H1 (cell line): ENCODE results near the gene FRMD4A. TPM values are rescaled to one million over a fixed set of nuclear protein-coding genes. Genes with fewer than 3 reads are reported as not detected.

Experiments
- CTCF ChIA-PET: fragments of 300-600 bp; sonication (Branson Sonifier 250); formaldehyde crosslinking; loops from one replicate; lab custom pipeline; 2021; ENCODE audit not compliant: partially characterized antibody; lab: Charles Lee
- POLR2A ChIA-PET: fragments of 300-600 bp; sonication (Branson Sonifier 250); formaldehyde crosslinking; loops from one replicate; lab custom pipeline; 2021; ENCODE audit warnings: inconsistent platforms; ENCODE audit not compliant: partially characterized antibody; lab: Charles Lee
- DNase-seq, 2 experiments: peaks; one replicate each; pipeline versions ENCODE4 v3.0.0 to v3.0.0-alpha.2; 2010 to 2022; ENCODE audit warnings: low spot score in 2 of 2, low read depth in 1 of 2, mixed read lengths in 1 of 2
- FAIRE-seq: peaks from 2 replicates; lab custom pipeline; 2011; peaks lifted over from hg19 to GRCh38; lab: Jason Lieb, UNC
- H2AFZ ChIP-seq: 2 replicates; pipeline ENCODE4 v1.8.1; 2012; ENCODE audit warnings: low read length, inconsistent platforms
- H2AK5ac ChIP-seq: 2 replicates; pipeline ENCODE4 v1.6.1; 2013; ENCODE audit warnings: low read depth, low read length
- H2BK120ac ChIP-seq: replicated peaks from 2 replicates; pipeline ENCODE3; 2013; ENCODE audit warnings: low read depth, low read length, inconsistent platforms
- H2BK12ac ChIP-seq: 2 replicates; pipeline ENCODE4 v1.6.1; 2013; ENCODE audit warnings: low read depth, low read length
- H2BK15ac ChIP-seq: 2 replicates; pipeline ENCODE4 v1.6.1; 2013; ENCODE audit warnings: low read length
- H2BK20ac ChIP-seq: 2 replicates; pipeline ENCODE4 v1.6.1; 2013; ENCODE audit warnings: low read length
- H2BK5ac ChIP-seq: 2 replicates; pipeline ENCODE4 v1.6.1; 2013; ENCODE audit warnings: low read depth, low read length
- H3K14ac ChIP-seq: 2 replicates; pipeline ENCODE4 v1.6.1; 2013; ENCODE audit warnings: inconsistent platforms; ENCODE audit not compliant: insufficient read length
- H3K18ac ChIP-seq: 2 replicates; pipeline ENCODE4 v1.6.1; 2013; ENCODE audit warnings: low read length; ENCODE audit errors: extremely low read depth
- H3K23ac ChIP-seq: 2 replicates; pipeline ENCODE4 v1.6.1; 2013; ENCODE audit warnings: inconsistent platforms; ENCODE audit not compliant: insufficient read length
- H3K23me2 ChIP-seq: 2 replicates; pipeline ENCODE4 v1.6.1; 2013; ENCODE audit warnings: low read depth, low read length
- H3K27ac ChIP-seq: 2 replicates; pipeline ENCODE4 v1.6.1; 2011; ENCODE audit warnings: low read depth, low read length, inconsistent platforms
- H3K27me3 ChIP-seq, 4 experiments: replicated peaks in 1 of 4; 1 replicate in 1 of 4; 2 replicates in 3 of 4; pipeline versions ENCODE4 v1.6.1 to v1.8.1; 2011 to 2013; ENCODE audit warnings: low read length in 3 of 4, mild to moderate bottlenecking in 3 of 4, inconsistent platforms in 2 of 4, mixed read lengths in 2 of 4, moderate library complexity in 1 of 4; ENCODE audit not compliant: control insufficient read depth in 3 of 4, insufficient read depth in 3 of 4; ENCODE audit errors: extremely low read depth in 1 of 4
- H3K36me3 ChIP-seq, 4 experiments: 2 replicates each; pipeline versions ENCODE4 v1.6.1 to v1.8.1; 2011 to 2013; ENCODE audit warnings: mild to moderate bottlenecking in 4 of 4, low read length in 3 of 4, moderate library complexity in 2 of 4, control low read depth in 1 of 4, inconsistent platforms in 1 of 4; ENCODE audit not compliant: insufficient read depth in 4 of 4, control insufficient read depth in 2 of 4
- H3K4ac ChIP-seq: replicated peaks from 2 replicates; pipeline ENCODE3; 2013; ENCODE audit warnings: low read length, low read depth, mixed read lengths, inconsistent platforms; ENCODE audit not compliant: insufficient read length
- H3K4me1 ChIP-seq, 4 experiments: replicated peaks in 1 of 4; 1 replicate in 1 of 4; 2 replicates in 3 of 4; pipeline versions ENCODE4 v1.6.1 to v1.8.1; 2011 to 2013; ENCODE audit warnings: low read length in 3 of 4, inconsistent platforms in 2 of 4, mixed read lengths in 1 of 4; ENCODE audit not compliant: insufficient read depth in 4 of 4, control insufficient read depth in 3 of 4
- H3K4me2 ChIP-seq, 2 experiments: 2 replicates each; pipeline versions ENCODE4 v1.6.1 to v1.8.1; 2011 to 2013; ENCODE audit warnings: low read depth in 2 of 2, low read length in 2 of 2, control low read depth in 1 of 2, inconsistent platforms in 1 of 2, mild to moderate bottlenecking in 1 of 2; ENCODE audit not compliant: insufficient read depth in 1 of 2
- H3K4me3 ChIP-seq, 4 experiments: fragments of 200-600, 300-600 bp in 1 of 4; sonication (generic), shearing (Covaris generic), sonication (Bioruptor Twin) in 1 of 4; 2 replicates each; pipeline versions ENCODE4 v1.5.1 to v1.8.1; 2011 to 2016; ENCODE audit warnings: low read length in 4 of 4, low read depth in 3 of 4, control low read depth in 2 of 4, inconsistent platforms in 2 of 4, mild to moderate bottlenecking in 2 of 4, mixed read lengths in 1 of 4, moderate library complexity in 1 of 4; ENCODE audit not compliant: insufficient read depth in 2 of 4; ENCODE audit errors: extremely low read depth in 1 of 4
- H3K56ac ChIP-seq: replicated peaks from 2 replicates; pipeline ENCODE3; 2013; ENCODE audit warnings: low read depth, mild to moderate bottlenecking, mixed read lengths, low read length, inconsistent platforms; ENCODE audit not compliant: insufficient read length
- H3K79me1 ChIP-seq: 2 replicates; pipeline ENCODE4 v1.6.1; 2013; ENCODE audit warnings: low read depth, low read length, control low read depth
- H3K79me2 ChIP-seq, 2 experiments: 2 replicates each; pipeline versions ENCODE4 v1.6.1 to v1.8.1; 2012 to 2013; ENCODE audit warnings: low read length in 2 of 2, mild to moderate bottlenecking in 2 of 2, inconsistent platforms in 1 of 2; ENCODE audit not compliant: insufficient read depth in 2 of 2, control insufficient read depth in 1 of 2
- H3K9ac ChIP-seq, 4 experiments: replicated peaks in 1 of 4; 1 replicate in 1 of 4; 2 replicates in 3 of 4; pipeline versions ENCODE4 v1.6.1 to v1.8.1; 2011 to 2013; ENCODE audit warnings: low read depth in 3 of 4, low read length in 3 of 4, control low read depth in 2 of 4, mild to moderate bottlenecking in 2 of 4, moderate library complexity in 2 of 4, inconsistent platforms in 1 of 4; ENCODE audit errors: extremely low read depth in 1 of 4
- H3K9me3 ChIP-seq, 2 experiments: 2 replicates each; pipeline versions ENCODE4 v1.6.1 to v1.8.1; 2012 to 2013; ENCODE audit warnings: mild to moderate bottlenecking in 2 of 2, moderate library complexity in 2 of 2, control low read depth in 1 of 2, inconsistent platforms in 1 of 2, low read depth in 1 of 2, low read length in 1 of 2, mixed read lengths in 1 of 2; ENCODE audit not compliant: insufficient read depth in 2 of 2
- H4K20me1 ChIP-seq, 2 experiments: replicated peaks in 1 of 2; 2 replicates each; pipeline versions ENCODE3 to v1.8.1; 2011 to 2013; ENCODE audit warnings: inconsistent platforms in 2 of 2, low read length in 2 of 2, mild to moderate bottlenecking in 1 of 2; ENCODE audit not compliant: insufficient read depth in 2 of 2, control insufficient read depth in 1 of 2
- H4K5ac ChIP-seq: 2 replicates; pipeline ENCODE4 v1.6.1; 2013; ENCODE audit warnings: low read length, low read depth, mixed read lengths, inconsistent platforms; ENCODE audit not compliant: insufficient read length
- H4K8ac ChIP-seq: 2 replicates; pipeline ENCODE4 v1.8.0; 2013; ENCODE audit warnings: mild to moderate bottlenecking, moderate library complexity, low read length, inconsistent platforms; ENCODE audit not compliant: insufficient read depth; ENCODE audit errors: extremely low read depth
- H4K91ac ChIP-seq: replicated peaks from 2 replicates; pipeline ENCODE3; 2013; ENCODE audit warnings: low read length, mixed read lengths, inconsistent platforms; ENCODE audit not compliant: insufficient read length
- CHD2 ChIP-seq: IDR thresholded peaks from 2 replicates; pipeline ENCODE4 v1.6.1; 2012; ENCODE audit warnings: low read length, improper control_type of control experiment
- EP300 ChIP-seq, 2 experiments: IDR thresholded peaks; 1 replicate in 1 of 2; 2 replicates in 1 of 2; pipeline ENCODE4 v1.6.1; 2011 to 2012; ENCODE audit warnings: low read depth in 2 of 2, low read length in 2 of 2, mild to moderate bottlenecking in 2 of 2, borderline replicate concordance in 1 of 2, inconsistent platforms in 1 of 2, moderate library complexity in 1 of 2
- JUND ChIP-seq: IDR thresholded peaks from 2 replicates; pipeline ENCODE4 v1.6.1; 2011; ENCODE audit warnings: mild to moderate bottlenecking, improper control_type of control experiment, low read length
- NANOG ChIP-seq: IDR thresholded peaks from 2 replicates; pipeline ENCODE4 v1.6.1; 2011; ENCODE audit warnings: low read length, low read depth, mild to moderate bottlenecking, inconsistent platforms; ENCODE audit not compliant: insufficient read depth, poor library complexity, severe bottlenecking
- RAD21 ChIP-seq, 2 experiments: IDR thresholded peaks in 1 of 2; conservative IDR thresholded peaks in 1 of 2; 2 replicates each; pipeline ENCODE4 v1.6.1; 2011; ENCODE audit warnings: low read depth in 2 of 2, low read length in 2 of 2, improper control_type of control experiment in 1 of 2, inconsistent platforms in 1 of 2, mild to moderate bottlenecking in 1 of 2, moderate library complexity in 1 of 2
- RFX5 ChIP-seq: IDR thresholded peaks from 2 replicates; pipeline ENCODE4 v1.6.1; 2011; ENCODE audit warnings: low read depth, low read length, improper control_type of control experiment, borderline replicate concordance
- TAF1 ChIP-seq: IDR thresholded peaks from 2 replicates; pipeline ENCODE4 v1.6.1; 2011; ENCODE audit warnings: mild to moderate bottlenecking, low read depth, low read length
- ZNF274 ChIP-seq: IDR thresholded peaks from 2 replicates; pipeline ENCODE4 v1.7.0; 2012; ENCODE audit warnings: low read length, borderline replicate concordance; ENCODE audit errors: extremely low read depth
- WGBS, 2 experiments: shearing (Covaris generic) in 1 of 2; methylation state at CpG; one replicate each; pipeline versions ENCODE4 v1.1.6 to v1.1.7; 2013 to 2015; ENCODE audit warnings: low lambda C conversion rate in 2 of 2, mixed read lengths in 2 of 2, inconsistent platforms in 1 of 2, low coverage in 1 of 2, missing lambda C conversion rate in 1 of 2; ENCODE audit not compliant: insufficient replicate concordance in 2 of 2, insufficient coverage in 1 of 2, insufficient read length in 1 of 2; ENCODE audit errors: extremely low coverage in 1 of 2, missing lambda C conversion rate in 1 of 2; 5-methylcytosine and 5-hydroxymethylcytosine counted together
- polyA plus RNA-seq, 7 experiments: library from polyadenylated mRNA; depleted of rRNA in 3 of 7; stranded (reverse) in 5 of 7; unstranded in 2 of 7; fragments of >200 nt in 5 of 7; fragments of 200-250 nt in 2 of 7; gene quantifications; 1 replicate in 5 of 7; 2 replicates in 1 of 7; 4 replicates in 1 of 7; pipeline versions ENCODE4 v1.2.1 to v1.2.3, GENCODE V29; 2011 to 2013; ENCODE audit warnings: missing spikeins in 2 of 7, mixed read lengths in 2 of 7
- total RNA-seq: library from RNA; stranded (reverse); fragmentation: NEBNext Ultra II Directional; extraction: Animal tissue kit (Norgen Biotek cat#: 25700); gene quantifications from 2 replicates; pipeline ENCODE4 v1.2.1, GENCODE V29; 2021
- TF ChIP-seq, protein P1 (sequence below), 3 experiments: IDR thresholded peaks; 1 replicate in 2 of 3; 2 replicates in 1 of 3; pipeline versions ENCODE4 v1.5.1 to v1.6.1; 2011; ENCODE audit warnings: low read length in 3 of 3, mild to moderate bottlenecking in 3 of 3, inconsistent platforms in 2 of 3, low read depth in 1 of 3, moderate library complexity in 1 of 3; ENCODE audit not compliant: insufficient read depth in 1 of 3; ENCODE audit errors: control extremely low read depth in 1 of 3

FRMD4A gene
- total and polyA plus RNA-seq, 2 of the 8 experiments (the other 6 are each of a cell fraction or from before 2014, with no cell fraction given): 38.6 to 39.6 TPM

DNA sequence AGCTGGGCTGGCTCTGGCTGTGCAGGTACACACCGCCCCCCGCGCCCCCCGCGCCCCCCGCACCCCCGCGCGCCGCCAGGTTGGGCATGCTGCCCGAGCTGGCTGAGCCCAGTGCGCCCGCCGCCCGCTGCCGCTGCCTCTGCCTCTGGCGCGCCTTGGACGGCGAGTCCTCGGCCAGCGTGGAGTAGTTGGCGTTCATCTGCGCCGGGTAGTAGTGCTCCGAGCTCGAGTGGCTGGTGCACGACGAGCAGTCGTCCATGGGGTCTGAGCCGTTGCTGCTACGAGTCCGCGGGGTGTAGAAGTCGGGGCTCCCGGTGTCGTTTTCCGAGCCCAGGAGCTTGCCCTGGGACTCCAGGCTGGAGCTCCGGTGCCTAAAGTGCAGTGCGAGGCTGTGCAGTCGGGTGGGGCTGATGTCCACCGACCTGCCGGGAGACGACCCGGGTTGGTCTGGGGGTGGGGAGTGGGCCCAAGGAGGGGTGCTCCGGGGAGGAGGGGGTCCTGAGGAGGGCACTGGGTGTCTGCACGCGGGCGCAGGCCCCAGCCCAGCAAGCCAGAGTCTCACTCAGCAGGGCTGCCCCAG, 673.5 kb downstream of the FRMD4A start:
- H3K14ac ChIP-seq: no peak overlapping the region
- H2AK5ac ChIP-seq: no peak overlapping the region
- H3K9me3 ChIP-seq: no peaks in the 10 kb centered on the region
- no peaks in the 10 kb centered on the region for H3K79me2 ChIP-seq
- no peaks in the 10 kb centered on the region for H4K20me1 ChIP-seq
- no peaks in the 10 kb centered on the region; a peak in 1 of 7 replicates for H3K4me1 ChIP-seq
- H3K23me2 ChIP-seq: no peaks in the 10 kb centered on the region
- WGBS, 2 experiments: 96% methylated on average over 29 of the region's 49 CpGs; no CpG with 5 or more reads in 1 of the 2 experiments
- no peak overlapping the region for H2BK120ac ChIP-seq
- H2BK15ac ChIP-seq: no peak overlapping the region
- peaks cover 6 to 32% (median 14%) of the 10 kb centered on the region in 4 experiments; a peak in 6 of 8 replicates for H3K36me3 ChIP-seq
- DNase-seq (no peak), FAIRE-seq (no peak)
- ChIA-PET POLR2A (interaction anchor here (1.0 to 1.1 kb wide), 3 partner anchors 11 to 17 kb away, joined by 3 to 4 read pairs (median 3); no protein-coding TSS in a partner anchor), CTCF (interaction anchor here (0.9 to 1.4 kb wide), 4 partner anchors 25 to 44 kb away, joined by 3 to 4 read pairs (median 4); no protein-coding TSS in a partner anchor)
- H2BK12ac ChIP-seq: no peak overlapping the region
- no peak overlapping the region for H3K56ac ChIP-seq
- no peak overlapping the region for H3K18ac ChIP-seq
- no peak overlapping the region for H3K4ac ChIP-seq
- H2BK20ac ChIP-seq: no peak overlapping the region
- no peak overlapping the region for H2BK5ac ChIP-seq
- H3K4me2 ChIP-seq: no peak overlapping the region
- no peak overlapping the region for H3K27ac ChIP-seq
- H3K23ac ChIP-seq: no peak overlapping the region
- H4K8ac ChIP-seq: no peak overlapping the region; the same call in 1 of the 2 replicates
- H3K9ac ChIP-seq: no peak overlapping the region
- H3K27me3 ChIP-seq: no peaks in the 10 kb centered on the region
- H3K4me3 ChIP-seq: no peak overlapping the region
- no peak overlapping the region for H4K91ac ChIP-seq
- H2AFZ ChIP-seq: no peak overlapping the region
- no peak overlapping the region for H4K5ac ChIP-seq
- no peaks in the 10 kb centered on the region for H3K79me1 ChIP-seq
- TF ChIP-seq RFX5 (no peak), NANOG (no peak), ZNF274 (no peak), CHD2 (no peak), EP300 (IDR thresholded peaks at IDR 0.05; ENCODE audit: borderline replicate concordance in 1 of 2, low read depth in 2 of 2, low read length in 2 of 2) (no peak), TAF1 (no peak), JUND (no peak), RAD21 (IDR thresholded peaks at IDR 0.05 in 1 of 2, conservative IDR thresholded peaks at IDR 0.05 in 1 of 2; ENCODE audit: low read depth in 2 of 2, low read length in 2 of 2) (no peak)
- TF ChIP-seq, protein P1, sequence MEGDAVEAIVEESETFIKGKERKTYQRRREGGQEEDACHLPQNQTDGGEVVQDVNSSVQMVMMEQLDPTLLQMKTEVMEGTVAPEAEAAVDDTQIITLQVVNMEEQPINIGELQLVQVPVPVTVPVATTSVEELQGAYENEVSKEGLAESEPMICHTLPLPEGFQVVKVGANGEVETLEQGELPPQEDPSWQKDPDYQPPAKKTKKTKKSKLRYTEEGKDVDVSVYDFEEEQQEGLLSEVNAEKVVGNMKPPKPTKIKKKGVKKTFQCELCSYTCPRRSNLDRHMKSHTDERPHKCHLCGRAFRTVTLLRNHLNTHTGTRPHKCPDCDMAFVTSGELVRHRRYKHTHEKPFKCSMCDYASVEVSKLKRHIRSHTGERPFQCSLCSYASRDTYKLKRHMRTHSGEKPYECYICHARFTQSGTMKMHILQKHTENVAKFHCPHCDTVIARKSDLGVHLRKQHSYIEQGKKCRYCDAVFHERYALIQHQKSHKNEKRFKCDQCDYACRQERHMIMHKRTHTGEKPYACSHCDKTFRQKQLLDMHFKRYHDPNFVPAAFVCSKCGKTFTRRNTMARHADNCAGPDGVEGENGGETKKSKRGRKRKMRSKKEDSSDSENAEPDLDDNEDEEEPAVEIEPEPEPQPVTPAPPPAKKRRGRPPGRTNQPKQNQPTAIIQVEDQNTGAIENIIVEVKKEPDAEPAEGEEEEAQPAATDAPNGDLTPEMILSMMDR (IDR thresholded peaks at IDR 0.05; ENCODE audit: control extremely low read depth in 1 of 3, insufficient read depth in 1 of 3, low read depth in 1 of 3, low read length in 3 of 3): no peak
